NCI-H1105 treated with DMSO at 0.1 percent for 48 hours (cell line): ENCODE results near the gene LMAN2.

Experiments used
- DNase-seq: peaks from one replicate; lab custom pipeline; 2025; lab: John Stamatoyannopoulos, UW

Gene LMAN2

GRCh38 chr5:177351392-177352329 is at the start of gene LMAN2:
Gene LMAN2, minus strand, starts transcription at chr5:177351668. Its CDS starts 21 bp downstream, at chr5:177351647.
- peak; percentile 80 for DNase-seq

DNA sequence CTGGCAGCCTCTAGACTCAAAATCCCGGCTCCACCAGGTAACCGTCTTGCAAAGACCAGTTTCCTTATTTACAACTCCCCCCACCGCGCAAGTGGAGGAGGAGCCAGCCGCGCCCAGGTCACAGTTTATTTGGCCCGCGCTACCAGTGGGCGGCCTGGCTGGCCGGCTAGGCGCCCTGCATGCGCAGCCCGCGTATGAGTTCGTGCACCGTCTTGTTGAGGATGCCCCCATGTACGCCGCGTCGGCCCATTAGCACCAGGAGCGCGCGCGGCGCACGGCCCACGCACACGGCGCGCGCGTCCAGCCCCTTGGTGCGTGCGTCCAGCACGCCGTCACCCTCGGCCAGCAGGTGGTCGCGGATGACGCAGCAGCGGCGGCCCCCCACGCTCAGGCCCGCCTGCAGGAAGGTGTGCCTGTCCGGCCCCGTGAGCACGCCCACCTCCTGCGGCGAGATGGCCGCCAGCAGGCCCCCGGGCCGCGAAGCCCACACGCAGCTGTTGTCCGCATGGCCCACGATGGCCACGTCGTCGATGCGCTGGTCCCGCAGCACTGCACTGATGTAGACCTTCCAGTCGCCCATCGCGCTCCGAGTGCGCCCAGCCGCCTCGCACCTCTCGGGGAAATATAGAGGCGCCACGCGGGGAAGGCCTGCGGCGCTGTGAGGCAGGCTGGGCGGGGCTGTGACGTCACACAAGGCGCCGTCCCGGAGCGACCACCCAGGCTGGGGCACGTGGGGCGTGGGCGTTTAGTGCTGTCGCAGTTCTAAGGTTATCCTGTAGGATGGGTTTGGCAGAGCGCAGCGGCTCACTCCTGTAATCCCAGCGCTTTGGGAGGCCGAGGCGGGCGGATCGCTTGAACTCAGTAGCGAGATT is 48.8 kb upstream of the LMAN2 start, which contains the start of gene PFN3:
Gene PFN3 (minus strand): TSS at position 665 of the 872 bp plus-strand sequence. CDS start 85 bp downstream, at position 580.
- no peak for DNase-seq

GRCh38 chr5:177397875-177398390 is 46.5 kb upstream of the LMAN2 start:
- no peak for DNase-seq

DNA sequence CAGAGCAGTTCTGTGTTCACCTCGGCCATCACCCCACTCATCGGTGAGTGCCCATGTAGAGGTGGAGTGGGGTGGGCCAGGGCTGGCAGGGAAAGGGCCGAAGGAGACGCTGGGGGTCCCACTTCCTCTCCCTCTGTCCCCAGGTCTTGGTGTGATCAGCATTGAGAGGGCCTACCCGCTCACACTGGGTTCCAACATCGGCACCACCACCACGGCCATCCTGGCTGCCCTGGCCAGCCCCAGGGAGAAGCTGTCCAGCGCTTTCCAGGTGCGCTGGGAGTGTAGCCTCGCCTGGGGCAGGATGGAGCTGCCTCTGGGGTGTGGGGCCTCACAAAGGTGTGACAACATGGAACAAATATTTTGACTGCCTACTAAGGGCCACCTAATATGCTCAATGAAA is 45.3 kb upstream of the LMAN2 start:
- DNase-seq, result no peak

- DNase-seq, result no peak
Observed at GRCh38 chr5:177396078-177396477, 44.6 kb upstream of the LMAN2 start.

DNA sequence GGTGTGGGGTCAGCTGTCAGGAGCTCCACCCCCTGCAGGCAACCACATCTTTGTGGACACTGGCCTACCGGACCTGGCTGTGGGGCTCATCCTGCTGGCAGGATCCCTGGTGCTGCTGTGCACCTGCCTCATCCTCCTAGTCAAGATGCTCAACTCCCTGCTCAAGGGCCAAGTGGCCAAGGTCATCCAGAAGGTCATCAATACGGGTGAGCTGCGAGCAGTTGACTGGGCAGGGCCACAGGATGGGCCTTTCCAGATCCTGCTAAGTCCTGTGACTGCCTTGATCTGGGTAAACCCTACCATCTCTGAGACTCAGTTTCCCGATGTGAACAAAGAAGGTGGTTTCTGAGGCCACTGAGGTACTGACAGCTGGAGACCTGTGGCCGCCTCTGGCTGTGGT is 42.5 kb upstream of the LMAN2 start:
- DNase-seq, result no peak

DNA sequence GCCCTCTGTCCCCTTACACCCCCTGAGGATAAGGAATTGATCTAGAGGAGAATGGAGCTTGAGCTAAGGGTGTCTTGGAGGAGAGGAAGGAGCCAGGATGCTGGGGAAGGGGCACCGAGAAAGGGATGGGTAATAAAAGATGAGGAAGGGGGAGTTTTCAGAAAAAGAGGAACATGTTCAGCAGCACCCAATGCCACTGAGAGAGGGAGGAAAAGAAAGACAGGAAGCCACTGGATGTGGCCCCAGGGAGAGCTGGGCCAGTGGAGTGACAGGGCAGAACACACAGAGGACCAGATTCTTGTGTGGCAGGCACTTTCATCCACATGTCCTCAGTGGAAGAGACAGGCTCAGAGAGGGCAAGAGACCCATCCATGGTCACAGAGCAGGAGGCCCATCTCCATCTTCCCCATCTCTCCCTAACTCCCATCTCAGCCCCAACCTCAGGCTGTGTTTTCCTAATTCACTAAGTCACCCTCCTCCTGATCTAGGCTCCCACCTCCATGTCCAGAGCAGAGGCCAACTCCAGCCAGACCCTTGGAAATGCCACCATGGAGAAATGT is 41.8 kb upstream of the LMAN2 start:
- no peak for DNase-seq

GRCh38 chr5:177392765-177393164 is 41.3 kb upstream of the LMAN2 start:
- DNase-seq, result no peak

GRCh38 chr5:177390363-177391300 is 39.2 kb upstream of the LMAN2 start:
- DNase-seq, result peak; percentile 50

DNA sequence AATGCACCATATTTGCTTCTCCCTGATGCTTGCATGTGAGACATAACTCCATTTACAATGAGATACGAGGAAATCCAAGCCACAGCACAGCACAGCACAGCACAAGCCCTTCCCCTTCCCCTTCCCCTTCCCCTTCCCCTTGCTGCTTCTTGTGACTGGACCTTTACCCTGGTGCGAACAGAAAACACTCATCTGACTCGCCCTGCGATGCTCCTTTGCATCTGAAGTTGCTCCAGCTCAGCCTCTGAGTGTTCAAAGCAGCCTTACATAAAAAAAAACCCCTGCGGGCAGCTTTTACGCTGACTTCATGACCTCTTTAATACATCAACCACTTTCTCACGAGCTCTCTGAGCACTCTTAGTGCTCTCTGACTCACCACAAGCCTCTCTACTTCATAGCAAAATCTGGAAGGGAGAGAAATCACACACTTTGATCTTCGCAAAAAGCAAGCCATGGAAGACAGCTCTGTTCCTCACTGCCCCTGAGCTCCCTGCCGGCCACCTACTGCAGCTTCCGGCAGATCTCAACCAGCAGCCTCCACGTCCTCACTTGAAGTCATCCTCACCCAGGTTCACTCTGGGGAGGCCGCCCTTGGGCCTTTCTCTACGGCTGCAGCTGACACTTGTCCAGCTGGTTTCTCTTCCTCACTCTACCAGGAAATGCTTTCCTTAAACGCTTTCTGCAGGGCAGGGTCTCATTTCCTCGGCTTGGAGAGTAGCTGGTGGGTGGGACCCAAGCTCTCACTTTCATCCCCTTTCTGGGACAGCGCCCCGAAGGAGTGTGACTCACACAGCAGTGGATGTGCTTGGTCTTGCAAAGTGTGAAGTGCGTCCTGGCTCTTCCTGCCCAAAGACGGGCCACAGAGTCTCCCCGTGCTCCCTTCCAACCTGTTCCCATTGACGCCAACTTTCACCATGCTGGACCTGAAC is 38.0 kb upstream of the LMAN2 start:
- DNase-seq, result no peak

- no peak for DNase-seq
Observed at GRCh38 chr5:177388521-177389052, 37.1 kb upstream of the LMAN2 start.

GRCh38 chr5:177387405-177387804 is 35.9 kb upstream of the LMAN2 start:
- no peak for DNase-seq

GRCh38 chr5:177386542-177386941 is 35.1 kb upstream of the LMAN2 start:
- no peak for DNase-seq

DNA sequence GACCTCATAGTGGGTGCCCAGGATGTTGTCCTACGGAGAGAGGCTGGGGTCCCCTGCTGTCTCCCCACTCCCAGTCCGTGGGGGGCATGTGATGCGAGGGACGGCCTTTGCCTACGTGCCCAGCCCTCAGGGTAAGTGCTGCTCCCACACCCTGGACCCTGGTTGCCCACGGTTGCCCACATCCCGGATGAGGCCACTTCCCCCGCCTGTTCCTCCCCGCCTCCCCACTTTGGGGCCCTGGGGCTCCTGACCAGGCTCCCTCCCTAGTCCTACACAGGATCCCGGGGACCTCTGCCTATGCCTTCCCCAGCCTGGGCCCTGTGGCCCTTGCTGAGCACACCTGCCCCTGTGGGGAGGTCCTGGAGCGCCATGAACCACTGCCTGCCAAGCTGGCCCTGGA is 34.3 kb upstream of the LMAN2 start:
- DNase-seq, result no peak

- DNase-seq, result no peak
Observed at GRCh38 chr5:177384134-177384533, 32.7 kb upstream of the LMAN2 start, which contains the start of gene SLC34A1. Gene SLC34A1, plus strand, starts transcription at chr5:177384434. Its CDS starts 1,308 bp downstream, at chr5:177385742.

- no peak for DNase-seq
Observed at GRCh38 chr5:177383181-177383580, 31.7 kb upstream of the LMAN2 start.

- no peak for DNase-seq
Observed at GRCh38 chr5:177382423-177383029, 31.1 kb upstream of the LMAN2 start.

- no peak for DNase-seq
Observed at GRCh38 chr5:177380805-177381126, 29.3 kb upstream of the LMAN2 start.
